Erythroblast (primary cell): ENCODE measurements around the gene GPC6.

Experiments used
- GATA1 ChIP-seq: IDR thresholded peaks from 2 replicates; pipeline ENCODE4 v1.6.1; 2011; ENCODE audit warnings: low read depth, mild to moderate bottlenecking, control low read depth, low read length, moderate library complexity
- POLR2A ChIP-seq: IDR thresholded peaks from 2 replicates; pipeline ENCODE4 v1.6.1; 2011; ENCODE audit warnings: mild to moderate bottlenecking, low read length

GRCh38 chr13:93670866-93671265, 444.3 kb downstream of the GPC6 start:
- TF ChIP-seq POLR2A, result no peak
- no peak for TF ChIP-seq GATA1
